GM18517 (cell line): Measurements from ENCODE around the gene CHD9.
A peak's percentile ranks its signal among the peaks of the same experiment; 100 is the strongest.
"Not testable (repeated sequence)": the region's sequence is repeated elsewhere in the genome, so short reads cannot be mapped to it uniquely, and the experiment has no call there.

Experiments used
- ATAC-seq: cut with Tn5 transposase; IDR thresholded peaks from one replicate; pipeline ENCODE4 v1.9.1; 2021; ENCODE audit warnings: mild to moderate bottlenecking, moderate library complexity; ENCODE audit not compliant: unreplicated experiment

Gene CHD9

GRCh38 chr16:53069772-53070171 is 15.0 kb downstream of the CHD9 start:
- ATAC-seq: no peak

DNA sequence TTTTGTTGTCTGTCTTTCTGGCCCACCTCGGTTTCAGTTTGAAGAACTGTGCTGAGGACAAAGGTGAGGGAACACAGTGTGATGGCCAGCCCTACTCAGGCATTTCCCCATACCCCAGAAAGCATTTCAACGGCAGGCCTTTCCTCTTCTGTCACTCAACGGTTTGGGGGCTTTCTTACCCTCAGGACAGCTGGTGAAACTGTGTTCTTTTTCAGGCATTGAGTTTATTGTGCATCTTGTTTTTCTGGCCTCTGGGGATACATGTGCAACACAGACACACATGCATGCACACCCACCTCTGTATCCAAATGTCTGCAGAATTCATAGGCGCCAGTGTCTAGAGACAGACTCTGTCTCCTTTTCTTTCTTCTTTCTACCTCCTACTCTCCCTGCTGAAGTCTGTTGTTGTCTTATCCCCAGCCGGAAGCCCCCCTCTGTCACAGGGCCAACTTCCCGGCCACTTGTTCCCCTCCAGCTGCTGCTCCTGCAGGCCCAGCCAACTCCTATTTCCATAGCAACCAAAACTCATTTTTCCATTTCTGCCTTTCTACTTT is 17.0 kb downstream of the CHD9 start:
- ATAC-seq: peak; percentile 69

DNA sequence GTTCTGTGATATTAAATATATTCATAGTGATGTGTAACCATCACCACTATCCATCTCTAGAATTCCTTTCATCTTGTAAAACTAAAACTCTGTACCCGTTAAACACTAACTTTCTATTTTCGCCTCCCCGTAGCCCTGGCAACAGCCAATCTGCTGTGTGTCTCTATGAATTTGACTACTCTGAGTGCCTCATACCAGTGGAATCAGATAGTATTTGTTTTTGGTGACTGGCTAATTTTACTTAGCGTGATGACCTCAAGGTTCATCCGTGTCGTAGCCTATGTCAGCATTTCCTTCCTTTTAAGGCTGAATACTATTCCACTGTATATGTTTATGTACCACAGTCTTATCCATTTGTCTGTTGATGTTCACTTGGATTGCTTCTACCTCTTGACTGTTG is 18.2 kb downstream of the CHD9 start:
- no peak for ATAC-seq

GRCh38 chr16:53074296-53074695 is 19.5 kb downstream of the CHD9 start:
- ATAC-seq: not testable (repeated sequence)

- not testable (repeated sequence) for ATAC-seq
These were observed 20.7 kb downstream of the CHD9 start for GRCh38 chr16:53075461-53075860.

GRCh38 chr16:53078247-53078646 is 23.5 kb downstream of the CHD9 start:
- ATAC-seq: no peak

GRCh38 chr16:53078765-53079485 is 24.1 kb downstream of the CHD9 start:
- ATAC-seq: no peak

DNA sequence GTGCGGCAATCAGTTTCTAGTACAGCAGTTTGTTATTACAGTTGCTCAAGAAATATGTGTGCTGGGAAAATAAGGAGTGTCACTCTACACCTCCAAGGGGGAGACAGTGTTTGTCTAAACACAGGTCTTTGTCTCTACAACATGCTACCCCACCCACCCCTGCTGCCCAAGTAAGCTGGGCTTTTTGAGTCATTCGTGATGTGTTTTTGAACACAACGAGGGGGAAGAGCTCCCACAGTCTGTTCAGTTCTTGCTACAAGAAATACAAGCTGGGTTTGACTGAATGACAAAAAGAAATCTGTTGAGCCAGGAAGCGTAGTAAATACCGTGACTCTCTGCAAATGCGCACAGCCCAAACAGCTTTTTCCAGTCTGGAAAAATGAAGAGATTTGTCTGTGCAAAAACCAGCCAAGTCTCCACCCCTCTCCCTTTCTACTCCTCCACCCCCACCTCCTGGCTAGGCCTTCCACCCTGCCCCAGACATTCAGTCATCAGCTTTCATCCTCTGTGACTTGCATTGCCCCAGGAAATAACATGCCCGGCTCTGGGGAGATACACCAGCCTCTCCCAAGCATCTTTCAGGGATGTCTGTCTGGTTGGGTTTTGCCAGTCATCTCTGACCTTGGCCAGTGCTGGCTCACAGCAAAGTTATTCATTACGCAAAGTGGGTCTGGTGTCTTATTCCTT is 25.7 kb downstream of the CHD9 start:
- no peak for ATAC-seq

- no peak for ATAC-seq
These were observed 26.2 kb downstream of the CHD9 start for GRCh38 chr16:53081032-53081424.

DNA sequence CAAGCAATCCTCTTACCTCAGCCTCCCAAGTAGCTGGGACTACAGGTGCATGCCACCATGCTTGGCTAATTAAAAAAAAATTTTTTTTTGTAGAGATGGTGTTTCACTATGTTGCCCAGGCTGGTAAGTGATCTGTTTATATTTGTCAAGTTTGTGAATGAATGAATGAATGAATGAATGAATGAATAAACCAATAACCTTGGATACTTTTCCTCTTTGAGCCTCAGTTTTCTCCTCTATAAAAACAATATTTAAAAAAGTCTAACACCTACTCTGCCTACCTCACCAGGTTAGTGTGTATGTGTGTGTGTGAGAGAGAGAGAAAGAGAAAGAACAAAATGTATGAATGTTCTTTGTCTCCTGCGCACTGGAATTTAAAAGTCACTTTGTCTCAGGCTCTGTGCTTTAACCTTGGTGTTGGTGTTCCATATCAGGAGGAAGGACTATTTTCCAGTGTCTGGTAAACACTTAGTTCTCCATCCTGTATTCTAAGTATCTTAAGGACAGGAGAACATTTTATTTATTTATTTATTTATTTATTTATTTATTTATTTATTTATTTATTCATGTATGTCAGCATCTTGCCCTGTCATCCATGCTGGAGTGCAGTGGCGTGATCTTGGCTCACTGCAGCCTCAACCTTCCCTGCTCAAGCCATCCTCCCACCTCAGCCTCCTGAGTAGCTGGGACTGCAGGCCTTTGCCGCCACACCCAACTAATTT is 27.1 kb downstream of the CHD9 start:
- no peak for ATAC-seq

- no peak for ATAC-seq
These were observed 27.7 kb downstream of the CHD9 start for GRCh38 chr16:53082509-53082908.

GRCh38 chr16:53083119-53083518 is 28.3 kb downstream of the CHD9 start:
- no peak for ATAC-seq

DNA sequence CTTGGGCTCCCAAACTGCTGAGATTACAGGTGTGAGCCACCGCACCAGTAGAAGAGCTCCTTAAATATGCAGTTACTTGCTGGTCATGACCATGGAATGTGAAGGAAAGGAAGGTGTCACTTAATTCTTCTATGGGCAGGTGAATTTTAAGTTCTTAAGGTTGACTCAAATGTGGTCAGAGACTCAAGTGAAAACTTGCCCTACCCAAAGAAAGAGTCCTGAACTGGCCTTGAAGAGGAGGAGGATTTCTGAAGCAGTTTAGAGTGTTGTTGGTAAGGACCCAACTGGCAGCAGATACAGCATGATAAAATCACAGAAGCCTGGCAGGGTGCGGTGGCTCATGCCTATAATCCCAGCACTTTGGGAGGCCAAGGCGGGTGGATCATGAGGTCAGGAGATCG is 29.4 kb downstream of the CHD9 start:
- ATAC-seq: no peak

GRCh38 chr16:53084746-53085334 is 30.0 kb downstream of the CHD9 start:
- no peak for ATAC-seq

DNA sequence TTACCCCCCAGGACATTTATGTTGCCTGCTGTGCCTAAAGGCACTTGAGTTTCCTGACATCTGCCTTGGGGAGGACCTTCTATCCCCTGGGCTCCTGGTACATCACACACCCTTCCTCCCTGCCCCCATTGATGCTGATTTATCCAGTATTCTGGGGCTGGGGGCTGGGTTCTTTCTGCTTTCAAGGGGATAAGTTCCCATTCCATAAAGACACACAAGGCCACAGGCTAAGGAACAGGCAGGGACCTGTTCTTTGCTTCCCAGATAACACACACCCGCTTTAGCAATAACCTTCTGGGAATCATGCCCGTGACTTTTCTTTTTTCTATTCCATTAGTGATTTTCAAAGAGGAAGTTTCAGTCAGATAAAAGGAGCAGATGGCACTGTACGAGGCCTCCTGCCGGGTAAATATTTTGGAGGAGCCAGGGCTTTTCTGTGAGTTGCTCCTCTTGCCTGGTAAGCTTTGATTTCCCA is 30.6 kb downstream of the CHD9 start:
- ATAC-seq: no peak

DNA sequence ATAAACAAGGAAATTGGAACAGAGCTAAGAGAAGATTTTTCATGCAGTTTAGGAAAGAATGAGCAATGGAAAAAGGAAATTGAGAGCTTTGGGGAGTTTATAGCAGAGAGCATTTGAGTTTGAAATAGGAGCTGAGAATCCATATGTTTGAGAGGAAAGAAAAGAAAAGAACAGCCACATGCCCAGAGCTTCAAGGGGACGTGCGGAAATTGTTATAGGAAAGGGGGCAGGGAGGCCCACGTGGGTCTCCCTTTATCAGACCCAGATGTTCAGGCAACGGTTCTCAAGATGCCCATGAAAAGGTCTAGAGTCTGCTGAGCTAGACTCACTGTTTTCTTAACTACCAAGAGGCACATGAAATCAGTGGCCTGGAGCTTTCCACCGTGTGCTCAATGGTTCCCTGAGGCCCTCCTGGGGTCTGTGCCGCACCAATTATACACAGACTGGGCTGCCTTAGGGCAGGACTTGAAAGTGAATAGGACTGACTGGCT is 31.2 kb downstream of the CHD9 start:
- no peak for ATAC-seq

DNA sequence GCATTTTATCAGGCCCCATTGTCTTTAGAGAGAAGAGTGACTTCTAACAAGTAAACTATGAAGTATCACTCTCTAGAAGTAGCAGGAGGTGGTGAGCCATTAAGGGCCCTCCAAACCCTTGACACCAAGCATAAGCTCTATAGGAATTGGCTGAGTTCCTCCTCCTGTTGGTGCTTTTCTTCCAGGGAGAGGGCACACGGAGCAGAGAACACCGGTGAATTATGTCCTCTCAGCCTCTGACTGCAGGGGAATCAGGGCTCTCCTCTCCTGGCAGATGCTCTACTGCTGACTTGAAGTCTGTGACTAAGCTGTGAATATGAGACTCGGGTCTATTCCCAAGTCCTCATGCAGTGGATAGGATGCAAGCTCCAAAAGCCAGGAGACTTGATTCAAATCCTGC is 32.3 kb downstream of the CHD9 start:
- ATAC-seq: no peak

DNA sequence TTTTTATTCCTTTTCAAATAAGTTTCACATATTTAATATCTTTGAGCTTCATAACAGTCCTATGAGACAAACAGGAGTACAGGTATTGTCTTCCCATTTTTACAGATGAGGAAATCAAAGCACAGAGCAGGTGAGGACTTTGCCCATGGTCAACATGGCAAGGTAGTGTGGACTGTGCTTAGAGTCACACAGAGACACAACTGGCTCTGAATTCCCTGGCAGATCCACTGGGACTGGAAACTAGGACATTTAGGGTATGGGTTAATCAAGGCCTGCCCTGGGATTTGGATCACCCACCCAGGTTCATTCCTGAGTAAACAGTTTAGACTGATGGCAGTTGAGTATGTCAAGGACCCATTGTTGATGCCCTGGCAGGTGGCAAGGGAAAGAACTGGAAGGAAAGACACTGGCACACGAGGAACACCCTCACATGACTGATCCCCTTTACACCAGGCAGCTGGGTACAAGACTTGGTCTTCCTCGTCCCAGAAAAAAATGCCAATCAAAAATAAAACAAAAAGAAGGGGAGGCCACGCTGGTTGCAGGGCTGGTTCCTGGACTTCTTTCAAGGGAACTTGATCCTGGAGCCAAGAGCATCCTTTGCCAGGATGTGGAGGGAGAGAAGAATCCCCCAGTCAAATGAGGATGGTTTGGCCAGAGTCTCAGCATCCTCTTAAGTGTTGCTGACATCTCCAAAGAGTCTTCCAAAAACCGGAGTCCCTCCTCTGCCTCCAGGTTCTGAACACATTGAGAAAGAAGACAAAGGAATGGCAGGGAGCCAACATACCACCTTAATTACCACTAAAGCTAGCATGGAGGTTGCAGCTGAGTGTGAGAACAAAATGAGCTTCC is 34.9 kb downstream of the CHD9 start:
- ATAC-seq: no peak

- no peak for ATAC-seq
These were observed 35.4 kb downstream of the CHD9 start for GRCh38 chr16:53090286-53090590.
